Fibroblast of pulmonary artery (primary cell): ENCODE measurements around the gene FGF23.

Source experiments
- DNase-seq: peaks from one replicate; pipeline ENCODE4 v3.0.0-alpha.2; 2010; ENCODE audit warnings: low read depth
- H3K4me3 ChIP-seq: replicated peaks from 2 replicates; pipeline ENCODE4 v1.5.1; 2011; ENCODE audit warnings: low read depth, mild to moderate bottlenecking, control low read depth, low read length, moderate library complexity
- CTCF ChIP-seq: IDR thresholded peaks from 2 replicates; pipeline ENCODE4 v1.5.1; 2011; ENCODE audit warnings: mild to moderate bottlenecking, control low read depth, low read length, inconsistent platforms; ENCODE audit errors: missing control alignments

The FGF23 gene

GRCh38 chr12:4379405-4379804 lies at the start of gene FGF23:
Gene FGF23 (minus strand): TSS chr12:4379712. CDS start chr12:4379582, 130 bp downstream.
- H3K4me3 ChIP-seq, result no peak within 1 kb of the TSS
- DNase-seq, result peak; percentile 23
- no peak for TF ChIP-seq CTCF

- no peak for TF ChIP-seq CTCF
- no peak for DNase-seq
- no peak overlapping the region for H3K4me3 ChIP-seq
These were observed 44.9 kb upstream of the FGF23 start for GRCh38 chr12:4424422-4424821.

GRCh38 chr12:4423528-4424195 lies 44.1 kb upstream of the FGF23 start:
- H3K4me3 ChIP-seq, result no peak overlapping the region
- TF ChIP-seq CTCF, result no peak
- DNase-seq, result no peak

- no peak for TF ChIP-seq CTCF
- DNase-seq, result no peak
- H3K4me3 ChIP-seq, result no peak overlapping the region
These were observed 43.5 kb upstream of the FGF23 start for GRCh38 chr12:4422985-4423384.

- DNase-seq, result peak; percentile 50
- H3K4me3 ChIP-seq, result no peak overlapping the region
- TF ChIP-seq CTCF, result peak; percentile 59
These were observed 42.1 kb upstream of the FGF23 start for GRCh38 chr12:4421590-4422031.

- no peak overlapping the region for H3K4me3 ChIP-seq
- DNase-seq, result no peak
- no peak for TF ChIP-seq CTCF
These were observed 40.7 kb upstream of the FGF23 start for GRCh38 chr12:4420138-4420670.

- TF ChIP-seq CTCF, result no peak
- no peak for DNase-seq
- no peak overlapping the region for H3K4me3 ChIP-seq
These were observed 39.4 kb upstream of the FGF23 start for GRCh38 chr12:4418913-4419312.
